IPS-NIHi11 (cell line): ENCODE results near the gene RASAL3.
"Not testable (repeated sequence)": the region's sequence is repeated elsewhere in the genome, so short reads cannot be mapped to it uniquely, and the experiment has no call there.

Experiments used
- DNase-seq: peaks from one replicate; pipeline ENCODE4 v3.0.0; 2012; ENCODE audit warnings: mixed read lengths, low spot score

The RASAL3 gene

DNA sequence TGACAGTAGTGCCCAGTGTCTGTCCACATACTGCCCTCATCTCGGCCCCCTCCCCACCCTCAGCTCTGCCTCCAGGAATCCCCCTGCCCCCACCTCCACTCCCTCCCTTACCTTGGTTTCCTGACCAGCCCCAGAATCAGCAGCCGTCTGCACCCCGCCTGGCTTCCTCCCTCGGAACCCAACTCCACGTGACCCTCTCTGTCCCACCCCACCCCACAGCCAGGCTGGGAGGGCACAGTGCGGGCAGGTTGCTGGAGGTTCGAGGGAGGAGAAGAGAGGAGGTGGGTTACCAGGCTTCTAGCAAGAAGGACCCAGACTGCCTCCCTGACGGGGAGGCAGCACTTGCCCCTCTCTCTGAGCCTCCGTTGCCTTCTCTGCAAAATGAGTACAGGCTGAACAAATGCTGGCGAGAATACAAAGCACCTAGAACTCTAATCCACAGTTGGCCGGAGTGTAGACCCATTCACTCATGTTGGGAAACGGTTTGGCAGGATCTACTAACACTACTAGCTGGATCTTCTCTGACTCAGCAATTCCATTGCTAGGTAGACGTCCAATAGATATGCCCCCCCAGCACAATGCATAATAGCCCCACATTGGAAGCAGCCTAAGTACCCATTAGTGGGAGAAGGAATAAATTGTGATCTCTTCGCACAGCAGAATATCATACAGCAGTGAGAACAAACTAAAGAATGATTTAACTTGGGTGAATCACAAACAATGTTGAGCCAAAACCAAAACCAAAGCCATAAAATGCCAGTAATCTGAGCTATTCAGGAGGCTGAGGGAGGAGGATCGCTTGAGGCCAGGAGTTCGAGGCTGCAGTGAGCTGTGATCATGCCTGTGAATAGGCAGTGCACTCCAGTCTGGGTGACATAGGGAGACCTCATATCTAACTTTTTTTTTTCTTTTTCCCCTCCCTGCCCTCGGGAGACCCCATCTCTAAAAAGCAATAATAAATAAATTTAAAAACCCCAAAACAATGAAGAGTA is at the start of gene RASAL3:
Gene RASAL3, minus strand, starts transcription at position 151 of the 992 bp plus-strand sequence. CDS start 186 bp downstream, outside the sequence.
- DNase-seq = no peak

DNA sequence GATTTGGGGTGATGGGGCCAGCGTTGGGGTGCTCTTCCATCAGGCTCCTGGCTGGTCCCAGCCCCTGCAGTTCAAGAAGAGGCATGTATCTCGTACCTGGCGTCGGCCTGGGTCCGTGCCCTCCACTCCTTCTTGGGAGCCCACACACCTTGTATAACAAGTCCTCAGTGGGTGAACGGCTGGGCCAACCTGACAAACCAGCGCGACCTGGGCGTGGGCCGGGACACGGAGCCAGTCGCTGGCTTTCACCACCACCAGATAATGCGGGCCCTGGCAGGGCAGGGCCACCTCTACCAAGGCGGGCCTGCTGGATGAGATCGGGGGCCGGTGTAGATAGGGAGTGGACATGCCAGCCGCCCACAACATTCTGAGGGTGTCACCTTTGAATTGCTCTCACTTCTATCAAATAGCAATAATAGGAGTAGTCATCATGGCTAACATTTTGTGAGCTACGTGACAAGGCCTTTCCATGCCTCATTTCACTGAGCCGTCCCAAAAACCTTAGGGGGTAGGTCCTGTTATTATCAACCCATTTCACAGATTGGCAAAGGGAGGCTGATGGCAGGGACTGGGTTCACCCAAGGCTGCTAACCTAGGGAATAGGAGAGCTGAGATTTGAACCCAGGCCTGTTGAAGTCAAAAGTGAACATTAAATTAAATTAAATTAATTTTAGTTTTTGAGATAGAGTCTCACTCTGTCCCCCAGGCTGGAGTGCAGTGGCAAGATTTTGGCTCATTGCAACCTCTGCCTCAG is 47.5 kb upstream of the RASAL3 start:
- DNase-seq = no peak

DNA sequence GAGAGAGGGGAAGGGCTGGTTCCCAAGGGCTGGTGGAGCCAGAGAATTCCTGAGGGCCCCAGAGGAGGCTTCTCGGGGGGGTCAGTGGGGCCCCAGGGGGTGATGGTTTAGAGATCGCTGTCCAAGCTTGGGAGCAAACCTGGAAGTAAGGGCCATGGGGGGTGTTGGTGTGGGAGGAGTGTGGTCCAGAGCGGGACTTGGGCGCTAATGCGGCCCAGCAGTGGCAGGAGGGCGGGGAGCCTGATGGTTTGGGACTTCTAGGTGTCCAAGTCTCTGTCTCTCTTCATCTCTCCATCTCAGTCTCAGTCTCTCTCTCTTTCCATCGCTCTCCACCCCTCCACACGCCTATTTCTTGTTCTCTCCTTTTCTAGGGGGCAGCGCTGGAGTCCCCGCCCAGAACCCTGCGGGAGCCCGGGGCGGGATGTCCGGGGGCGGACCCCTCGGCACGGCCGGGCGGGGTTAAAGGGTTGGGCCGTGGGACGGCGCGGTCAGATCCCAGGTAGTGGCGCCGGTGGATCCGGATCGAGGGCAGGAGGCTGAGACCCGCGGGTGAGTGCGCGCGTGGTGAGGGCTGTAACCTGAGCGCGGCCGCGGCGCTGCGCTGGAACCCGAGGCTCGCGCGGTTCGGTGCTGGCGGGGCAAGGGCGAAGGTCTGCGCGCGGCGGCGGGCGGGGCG is 43.8 kb upstream of the RASAL3 start, which contains the start of gene CYP4F22:
Gene CYP4F22, plus strand, starts transcription at position 491 of the 676 bp plus-strand sequence. CDS start 16,812 bp downstream, outside the sequence.
- peak; percentile 17 for DNase-seq

GRCh38 chr19:15507068-15508034 is 43.0 kb upstream of the RASAL3 start:
- DNase-seq = no peak

DNA sequence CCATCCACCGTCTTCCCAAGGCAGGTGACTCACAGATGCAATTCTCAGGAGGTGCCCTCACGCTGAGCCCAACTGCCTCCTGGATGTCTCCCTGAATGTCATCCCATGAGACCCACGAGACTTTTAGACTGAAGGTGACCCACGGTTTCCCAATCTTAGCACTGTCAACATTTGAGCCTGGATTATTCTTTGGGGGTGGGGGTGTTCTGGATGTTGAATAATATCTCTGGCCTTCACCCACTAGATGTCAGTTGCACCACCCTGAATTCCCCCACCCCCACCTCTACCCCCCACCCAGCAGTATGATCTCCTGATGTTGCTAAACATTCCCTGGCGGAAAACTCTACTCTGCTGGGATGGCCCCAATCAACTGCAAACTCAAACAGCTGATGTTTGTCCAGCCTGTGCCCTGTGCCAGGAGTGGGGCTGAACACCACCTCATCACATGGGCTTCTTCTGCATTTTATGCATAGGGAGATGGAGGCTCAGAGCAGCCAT is 41.8 kb upstream of the RASAL3 start:
- no peak for DNase-seq

- no peak for DNase-seq
Measured at GRCh38 chr19:15502264-15502663, 37.9 kb upstream of the RASAL3 start.

DNA sequence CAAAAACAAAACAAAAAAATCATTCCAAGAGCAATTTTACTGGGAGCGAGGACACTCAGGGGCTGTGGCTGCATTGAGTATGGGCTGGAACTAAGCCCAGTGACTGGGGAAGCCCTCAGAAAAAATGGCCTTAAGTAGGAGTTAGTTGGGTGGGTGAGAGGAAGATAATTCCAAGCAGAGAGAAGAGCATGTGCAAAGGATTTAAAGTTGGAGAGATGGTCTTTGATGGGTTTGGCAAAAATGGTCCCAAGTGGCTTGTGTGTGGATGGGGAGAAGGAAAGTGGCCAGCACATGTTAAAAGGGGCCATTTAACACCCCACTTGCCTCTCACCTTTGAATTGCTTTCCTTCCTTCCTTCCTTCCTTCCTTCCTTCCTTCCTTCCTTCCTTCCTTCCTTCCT is 37.3 kb upstream of the RASAL3 start:
- DNase-seq = no peak

DNA sequence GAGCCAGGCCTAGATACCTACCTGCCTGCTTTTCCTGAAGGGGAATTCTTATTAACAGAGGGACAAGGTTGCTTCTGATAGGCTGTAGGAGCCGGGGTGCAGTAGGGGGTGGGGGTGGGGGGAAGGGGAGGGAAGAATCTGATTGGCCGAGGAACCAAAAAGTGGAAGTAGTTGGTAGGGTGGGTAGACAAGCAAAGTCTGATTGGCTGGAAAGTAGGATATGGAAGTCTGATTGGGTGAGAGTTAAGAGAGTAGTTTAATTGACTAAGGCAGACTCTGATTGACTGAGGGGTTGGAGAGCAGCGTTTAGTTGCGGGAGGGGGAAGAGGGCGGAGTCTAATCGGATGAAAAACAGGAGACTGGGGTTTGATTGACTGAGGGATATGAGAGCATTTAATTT is 34.6 kb upstream of the RASAL3 start:
- DNase-seq = no peak

GRCh38 chr19:15498156-15498858 is 34.0 kb upstream of the RASAL3 start:
- DNase-seq = no peak

DNA sequence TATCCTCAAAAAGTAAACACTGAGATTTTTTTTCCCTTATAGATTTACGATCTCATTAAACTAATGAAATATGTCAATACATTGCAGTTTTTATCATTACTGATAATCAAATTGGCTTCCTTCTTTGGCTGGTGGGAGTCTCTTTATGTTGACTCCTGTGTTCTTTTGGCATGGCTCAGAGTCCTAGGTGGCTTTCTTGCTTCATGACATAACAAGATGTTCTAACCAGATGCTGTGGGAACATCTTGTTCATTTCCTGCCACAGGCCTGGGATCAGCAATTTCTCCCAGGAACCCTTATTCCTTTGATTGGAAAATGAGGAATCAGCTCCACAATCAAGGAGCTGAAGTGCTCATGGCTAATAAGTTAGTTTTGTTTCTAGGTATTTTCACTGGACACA is 30.8 kb upstream of the RASAL3 start:
- no peak for DNase-seq

DNA sequence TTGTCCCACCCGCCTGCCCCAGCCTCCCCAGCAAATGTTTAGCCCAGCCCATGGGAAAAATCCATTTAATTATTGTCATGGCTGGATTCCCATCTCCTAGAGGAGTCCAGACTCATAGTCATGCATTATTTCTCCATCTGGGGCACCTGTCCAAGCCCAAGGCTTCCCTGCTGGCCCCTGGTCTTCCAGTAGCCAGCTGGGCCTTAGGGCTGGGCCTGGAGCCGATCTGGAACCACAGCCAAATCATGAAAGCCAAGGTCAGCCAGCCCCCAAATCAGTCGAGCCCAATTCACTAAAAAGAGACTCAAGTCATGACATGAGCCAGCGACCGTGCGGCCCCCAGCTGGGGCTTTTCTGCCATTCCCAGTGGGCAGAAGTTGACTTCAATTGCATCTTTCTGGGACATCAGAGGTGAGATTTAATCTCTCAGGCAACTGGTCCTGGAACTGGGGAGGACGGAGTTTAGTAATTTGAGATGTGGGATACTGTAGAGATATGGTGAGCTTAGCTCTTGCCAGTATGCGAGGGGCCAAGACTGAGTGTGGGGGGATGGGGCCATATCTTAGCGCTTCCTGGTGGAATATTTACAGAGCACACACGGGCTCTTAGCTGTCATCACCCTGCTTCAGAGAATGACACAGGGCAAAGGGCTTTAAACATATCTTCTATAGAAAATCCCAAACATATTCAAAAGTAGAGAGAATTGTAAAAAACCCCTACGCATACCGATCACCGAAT is 24.3 kb upstream of the RASAL3 start:
- DNase-seq = no peak

DNA sequence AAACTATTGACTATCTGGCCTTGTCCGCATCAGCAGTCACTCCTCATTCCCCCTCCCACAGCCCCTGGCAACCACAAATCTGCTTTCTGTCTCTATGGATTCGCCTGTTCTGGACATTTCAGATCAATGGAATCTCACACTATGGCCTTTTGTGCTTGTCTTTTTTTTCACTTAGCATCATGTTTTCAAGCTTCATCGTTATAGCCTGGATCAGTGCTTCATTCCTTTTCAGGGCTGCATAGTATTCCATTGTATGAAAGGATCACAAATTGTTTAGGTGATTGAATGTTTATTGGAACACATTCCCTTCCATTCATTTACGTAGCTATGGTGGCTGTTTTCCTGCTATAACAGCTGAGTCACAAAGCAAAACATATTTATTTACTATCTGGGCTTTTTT is 22.7 kb upstream of the RASAL3 start:
- no peak for DNase-seq

GRCh38 chr19:15485768-15486167 is 21.4 kb upstream of the RASAL3 start:
- DNase-seq = not testable (repeated sequence)

GRCh38 chr19:15480996-15481395 is 16.7 kb upstream of the RASAL3 start:
- not testable (repeated sequence) for DNase-seq

GRCh38 chr19:15479391-15480345 is 15.3 kb upstream of the RASAL3 start, which contains the start of gene PGLYRP2:
Gene PGLYRP2 (minus strand): TSS chr19:15479501. CDS start chr19:15479371, 130 bp downstream.
- no peak for DNase-seq

DNA sequence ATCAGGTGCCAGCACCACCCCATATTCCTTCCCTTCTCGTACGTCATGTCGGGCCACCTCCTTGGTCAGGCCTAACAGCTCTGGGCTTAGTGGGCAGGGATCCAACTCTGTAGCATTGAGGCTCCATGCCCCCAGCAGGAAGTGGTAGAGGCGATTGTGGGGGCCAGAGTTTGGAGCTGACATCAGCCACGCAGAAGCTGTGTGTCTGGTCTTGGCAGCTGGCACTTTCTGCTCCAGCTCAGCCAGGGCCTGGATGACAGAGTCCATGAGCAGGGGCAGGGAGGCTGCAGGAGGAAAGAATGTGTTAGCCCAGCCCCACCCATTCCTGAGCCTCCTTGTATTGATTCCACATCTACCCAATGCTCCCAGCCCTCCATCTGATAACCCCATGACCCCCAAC is 12.0 kb upstream of the RASAL3 start:
- DNase-seq = no peak

GRCh38 chr19:15475611-15476010 is 11.3 kb upstream of the RASAL3 start:
- no peak for DNase-seq

DNA sequence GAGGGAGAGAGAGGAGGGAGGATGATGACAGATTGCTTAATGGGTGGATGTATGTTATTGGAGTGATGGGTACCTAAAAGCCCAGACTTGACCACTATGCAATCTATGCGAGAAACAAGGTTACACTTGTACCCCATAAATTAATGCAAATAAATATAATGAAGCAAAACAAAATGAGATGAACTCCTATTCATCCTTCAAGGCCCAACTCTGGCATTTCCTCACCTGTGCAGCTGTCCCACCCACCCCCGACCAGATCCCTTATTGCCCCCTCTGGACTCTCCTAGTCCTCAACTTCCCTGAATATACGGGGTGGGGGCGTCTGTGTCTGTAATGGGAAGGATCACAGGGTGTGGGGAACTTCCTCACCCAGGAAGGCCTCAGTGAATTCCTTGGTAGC is 10.8 kb upstream of the RASAL3 start:
- DNase-seq = no peak
